Medulla oblongata (tissue), 1 donor: ENCODE measurements around the gene NUMB.

Source experiments
- DNase-seq: peaks from one replicate; pipeline ENCODE4 v3.0.0-alpha.2; 2015; ENCODE audit errors: extremely low spot score

Gene NUMB

DNA sequence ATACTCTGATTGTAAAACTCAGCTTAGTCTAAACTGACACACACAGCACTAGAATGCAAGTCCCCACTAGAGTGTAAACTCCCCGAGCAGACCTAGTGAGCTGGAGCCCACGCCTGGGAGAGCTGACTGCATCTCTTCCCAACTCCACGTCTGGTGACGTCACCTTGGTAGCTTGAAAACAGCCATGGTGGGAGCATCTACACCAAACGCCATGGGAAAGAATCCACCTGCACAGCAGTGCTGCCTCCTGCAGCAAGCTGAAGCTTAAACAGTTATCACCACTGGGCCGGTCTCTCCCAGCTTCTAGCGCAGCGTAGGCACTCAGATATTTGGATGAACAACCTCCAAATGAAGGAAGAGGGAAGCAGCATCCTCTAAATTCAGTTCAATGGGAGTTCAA is 225.4 kb downstream of the NUMB start:
- no peak for DNase-seq

DNA sequence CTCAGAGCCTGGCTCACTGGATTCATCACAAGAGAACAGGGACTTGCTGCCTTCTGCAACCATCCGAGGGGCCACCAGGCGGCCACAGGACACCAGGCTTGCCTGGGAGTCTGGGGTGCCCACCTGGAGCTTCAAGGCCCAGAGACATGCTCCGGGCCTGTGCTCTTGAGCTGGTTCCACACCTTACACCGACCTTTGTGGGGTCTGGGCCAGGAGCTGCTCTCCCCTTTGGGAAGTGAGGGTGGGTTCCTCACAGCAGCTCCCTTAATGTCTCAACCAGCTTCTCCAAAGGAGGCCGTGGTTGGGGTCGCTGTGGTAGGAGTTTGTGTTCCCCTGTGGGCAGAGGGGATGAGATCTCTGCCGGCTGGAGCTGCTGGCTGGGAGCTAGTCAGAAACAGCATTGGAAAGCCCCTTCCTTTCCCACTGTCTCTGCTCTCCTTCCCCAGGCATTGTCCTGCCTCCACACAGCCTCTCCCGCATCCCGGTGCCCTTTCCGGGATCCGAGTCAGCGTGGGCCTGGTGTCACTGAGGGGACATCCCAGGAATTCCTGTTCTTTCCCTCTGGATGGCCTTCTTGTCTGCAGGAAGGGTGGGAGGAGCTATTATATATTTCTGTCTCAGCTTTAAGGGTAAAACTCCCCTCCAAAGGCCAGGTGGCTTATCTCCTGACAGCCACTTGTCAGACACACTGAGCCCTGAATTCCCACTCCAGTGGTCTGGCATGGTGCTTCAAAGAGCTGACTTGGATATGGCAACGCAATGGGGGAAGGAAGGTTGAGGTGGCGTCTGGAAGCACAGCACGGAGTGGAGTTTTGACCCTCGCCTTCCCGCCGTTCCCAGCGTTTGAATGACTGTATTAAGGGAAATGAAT is 226.1 kb downstream of the NUMB start:
- DNase-seq, result no peak

DNA sequence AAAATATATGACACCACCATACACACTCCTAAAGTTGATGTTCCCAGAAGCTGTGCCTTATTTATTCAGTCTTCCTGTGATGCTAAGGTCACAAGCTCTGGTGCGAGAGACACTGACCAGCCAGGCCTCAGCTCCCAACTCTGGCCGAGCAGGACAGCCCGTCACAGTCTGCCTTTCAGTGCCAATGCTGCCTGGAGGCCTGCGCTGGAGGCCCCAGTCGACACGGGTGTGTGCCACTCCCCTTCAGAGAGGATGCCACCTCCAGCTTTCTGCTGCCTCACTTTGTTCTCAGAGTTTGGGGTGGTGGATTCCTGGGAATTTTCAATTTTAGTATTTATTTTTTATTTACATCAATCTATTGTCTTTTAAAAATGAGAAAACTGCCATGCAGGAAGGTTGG is 228.3 kb downstream of the NUMB start:
- no peak for DNase-seq

DNA sequence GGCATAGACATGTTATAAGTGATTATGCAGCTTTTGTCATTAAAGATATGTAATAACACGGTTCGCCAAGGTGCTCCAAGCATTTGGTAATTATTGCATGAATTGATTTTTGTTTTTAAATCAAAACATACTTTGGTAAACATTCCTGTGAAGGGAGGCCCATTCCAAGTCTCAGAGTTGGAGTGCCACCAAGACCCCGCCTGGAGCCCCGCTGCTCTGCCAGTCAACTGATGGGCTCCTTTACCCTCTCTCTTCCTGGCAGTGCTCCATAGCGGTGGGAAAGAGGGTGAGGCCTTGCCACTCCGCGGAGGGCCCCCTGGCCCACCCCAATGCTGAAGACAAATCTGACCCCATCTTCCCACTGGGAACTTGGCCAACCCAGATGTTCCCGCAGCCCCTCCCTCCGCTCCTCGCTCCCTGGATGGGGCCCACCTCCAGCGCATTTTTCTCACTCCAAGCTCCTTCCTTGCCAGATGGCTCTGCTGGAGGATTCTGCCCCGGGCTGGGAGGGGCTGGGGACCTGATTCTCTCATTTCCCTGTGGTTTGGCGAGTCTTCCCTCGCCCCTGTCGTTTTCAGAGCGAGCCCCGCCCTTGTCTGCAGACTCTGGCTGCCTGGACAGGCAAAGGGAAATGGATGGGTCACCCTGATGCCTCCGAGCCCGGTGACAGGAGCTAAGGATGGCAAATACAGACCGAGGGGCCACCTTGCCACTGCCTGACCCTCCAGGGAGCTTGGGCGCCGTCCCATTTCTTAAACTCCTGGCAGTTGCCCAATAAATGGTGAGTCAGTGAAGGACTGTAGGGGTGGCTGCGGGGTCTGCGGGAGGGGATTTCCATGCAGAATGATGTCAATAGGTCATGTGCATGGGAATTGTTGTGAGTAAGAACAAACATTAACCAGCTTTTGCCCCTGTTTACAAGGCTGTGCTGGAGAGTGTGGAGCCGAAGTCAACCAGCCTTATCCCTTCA is 230.2 kb downstream of the NUMB start:
- no peak for DNase-seq

DNA sequence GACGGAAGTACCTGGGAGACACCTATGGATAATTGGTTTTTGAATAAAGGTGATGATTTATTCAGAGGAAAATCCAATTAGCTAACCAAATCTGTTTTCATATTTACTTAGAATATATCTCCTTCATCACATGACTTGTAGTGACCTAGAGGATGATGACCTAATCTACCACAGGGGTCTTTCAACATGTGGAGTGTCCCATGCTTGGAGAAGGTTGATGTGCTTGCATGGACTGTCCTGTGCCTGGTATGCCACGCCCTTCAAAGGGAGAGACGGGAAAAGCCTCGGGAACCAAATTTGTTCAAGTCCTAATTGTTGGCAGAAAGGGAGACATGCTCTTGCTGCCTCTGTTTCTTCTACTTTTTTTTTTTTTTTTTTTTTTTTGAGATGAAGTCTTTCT is 232.8 kb downstream of the NUMB start:
- DNase-seq, result no peak
